Astrocyte (in vitro differentiated cells and primary cell): ENCODE measurements around the gene GRIP1. TPM values are rescaled to one million over a fixed set of nuclear protein-coding genes. Genes with fewer than 3 reads are reported as not detected.

Experiments
- DNase-seq: peaks from one replicate; pipeline ENCODE4 v3.0.0-alpha.2; 2010; ENCODE audit warnings: low read depth
- FAIRE-seq: peaks from 2 replicates; lab custom pipeline; 2011; peaks lifted over from hg19 to GRCh38; lab: Jason Lieb, UNC
- H2AFZ ChIP-seq: 2 replicates; pipeline ENCODE4 v1.6.0; 2012; ENCODE audit warnings: low read depth, low read length, inconsistent platforms
- H3K27ac ChIP-seq: 2 replicates; pipeline ENCODE4 v1.5.1; 2011; ENCODE audit warnings: low read depth, low read length, inconsistent platforms
- H3K27me3 ChIP-seq: 2 replicates; pipeline ENCODE4 v1.6.0; 2011; ENCODE audit warnings: low read length, inconsistent platforms; ENCODE audit not compliant: insufficient read depth
- H3K36me3 ChIP-seq: 2 replicates; pipeline ENCODE4 v1.5.1; 2011; ENCODE audit warnings: low read length, inconsistent platforms; ENCODE audit not compliant: insufficient read depth
- H3K4me1 ChIP-seq: 2 replicates; pipeline ENCODE4 v1.5.1; 2011; ENCODE audit warnings: low read length, inconsistent platforms; ENCODE audit not compliant: insufficient read depth
- H3K4me2 ChIP-seq: 2 replicates; pipeline ENCODE4 v1.6.0; 2012; ENCODE audit warnings: low read length, inconsistent platforms
- H3K4me3 ChIP-seq: 2 replicates; pipeline ENCODE4 v1.5.1; 2011; ENCODE audit warnings: low read depth, mild to moderate bottlenecking, low read length, inconsistent platforms; ENCODE audit not compliant: insufficient read depth
- H3K79me2 ChIP-seq: 2 replicates; pipeline ENCODE4 v1.6.0; 2012; ENCODE audit warnings: mild to moderate bottlenecking, low read length, inconsistent platforms; ENCODE audit not compliant: insufficient read depth
- H3K9ac ChIP-seq: 2 replicates; pipeline ENCODE4 v1.6.0; 2012; ENCODE audit warnings: mild to moderate bottlenecking, low read length, inconsistent platforms
- H3K9me3 ChIP-seq: 2 replicates; pipeline ENCODE4 v1.5.1; 2012; ENCODE audit warnings: low read depth, mild to moderate bottlenecking, low read length, inconsistent platforms; ENCODE audit not compliant: insufficient read depth
- H4K20me1 ChIP-seq: 2 replicates; pipeline ENCODE4 v1.6.0; 2012; ENCODE audit warnings: low read length, inconsistent platforms; ENCODE audit not compliant: insufficient read depth
- H3K27ac Mint-ChIP-seq: one replicate; pipeline ENCODE4 v1.8.0; 2021; ENCODE audit warnings: mild to moderate bottlenecking, mixed read lengths; ENCODE audit not compliant: unreplicated experiment
- H3K27me3 Mint-ChIP-seq: one replicate; pipeline ENCODE4 v1.8.0; 2021; ENCODE audit warnings: low read depth, mixed read lengths; ENCODE audit not compliant: unreplicated experiment
- H3K36me3 Mint-ChIP-seq: one replicate; pipeline ENCODE4 v1.8.0; 2021; ENCODE audit warnings: low read depth, mixed read lengths; ENCODE audit not compliant: unreplicated experiment
- H3K4me1 Mint-ChIP-seq: one replicate; pipeline ENCODE4 v1.8.0; 2021; ENCODE audit warnings: low read depth, mixed read lengths; ENCODE audit not compliant: unreplicated experiment
- H3K4me3 Mint-ChIP-seq: one replicate; pipeline ENCODE4 v1.8.0; 2021; ENCODE audit warnings: mild to moderate bottlenecking, moderate library complexity, mixed read lengths; ENCODE audit not compliant: unreplicated experiment
- H3K9me3 Mint-ChIP-seq: one replicate; pipeline ENCODE4 v1.8.0; 2021; ENCODE audit warnings: mild to moderate bottlenecking, mixed read lengths; ENCODE audit not compliant: unreplicated experiment
- EZH2 ChIP-seq: IDR thresholded peaks from 2 replicates; pipeline ENCODE4 v1.6.1; 2012; ENCODE audit warnings: mild to moderate bottlenecking, low read length, inconsistent platforms; ENCODE audit not compliant: insufficient read depth
- total RNA-seq: library from RNA; stranded (reverse); gene quantifications from 2 replicates; pipeline ENCODE4 v1.2.1, GENCODE V29; 2021
- TF ChIP-seq, protein P1 (sequence below): IDR thresholded peaks from 2 replicates; pipeline ENCODE4 v1.5.1; 2011; ENCODE audit warnings: low read depth, mild to moderate bottlenecking, inconsistent platforms, low read length, moderate library complexity; ENCODE audit not compliant: insufficient read depth

The GRIP1 gene
- total RNA-seq, 1 donor from 2014 or later, result 16.7 TPM

DNA sequence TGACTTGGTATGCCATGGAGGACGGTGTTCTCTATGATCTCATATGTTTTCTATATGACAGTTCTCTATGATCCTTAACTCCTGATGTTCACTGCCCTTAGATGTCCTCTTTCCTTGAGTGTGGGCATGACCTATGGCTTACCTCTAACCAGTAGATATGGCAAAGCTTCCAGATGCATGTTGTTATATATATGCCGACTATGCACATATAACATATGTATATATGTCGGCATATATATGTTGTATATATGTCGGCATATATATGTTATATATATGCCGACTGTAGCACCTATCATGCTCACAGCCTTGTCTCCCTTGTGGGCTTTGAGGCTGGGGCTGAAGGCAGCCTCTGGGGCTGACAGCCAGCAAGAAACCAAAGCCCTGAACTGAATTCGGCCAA lies 106.0 kb downstream of the GRIP1 start:
- TF ChIP-seq EZH2, result no peak
- TF ChIP-seq, protein P1, sequence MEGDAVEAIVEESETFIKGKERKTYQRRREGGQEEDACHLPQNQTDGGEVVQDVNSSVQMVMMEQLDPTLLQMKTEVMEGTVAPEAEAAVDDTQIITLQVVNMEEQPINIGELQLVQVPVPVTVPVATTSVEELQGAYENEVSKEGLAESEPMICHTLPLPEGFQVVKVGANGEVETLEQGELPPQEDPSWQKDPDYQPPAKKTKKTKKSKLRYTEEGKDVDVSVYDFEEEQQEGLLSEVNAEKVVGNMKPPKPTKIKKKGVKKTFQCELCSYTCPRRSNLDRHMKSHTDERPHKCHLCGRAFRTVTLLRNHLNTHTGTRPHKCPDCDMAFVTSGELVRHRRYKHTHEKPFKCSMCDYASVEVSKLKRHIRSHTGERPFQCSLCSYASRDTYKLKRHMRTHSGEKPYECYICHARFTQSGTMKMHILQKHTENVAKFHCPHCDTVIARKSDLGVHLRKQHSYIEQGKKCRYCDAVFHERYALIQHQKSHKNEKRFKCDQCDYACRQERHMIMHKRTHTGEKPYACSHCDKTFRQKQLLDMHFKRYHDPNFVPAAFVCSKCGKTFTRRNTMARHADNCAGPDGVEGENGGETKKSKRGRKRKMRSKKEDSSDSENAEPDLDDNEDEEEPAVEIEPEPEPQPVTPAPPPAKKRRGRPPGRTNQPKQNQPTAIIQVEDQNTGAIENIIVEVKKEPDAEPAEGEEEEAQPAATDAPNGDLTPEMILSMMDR, result no peak
- no peak overlapping the region for H3K4me2 ChIP-seq
- no peak overlapping the region for H3K4me3 ChIP-seq
- H3K9ac ChIP-seq, result no peak overlapping the region
- H3K27ac ChIP-seq, result no peak overlapping the region
- H3K9me3 ChIP-seq, result peaks cover 3% of the 10 kb centered on the region
- FAIRE-seq (no peak), DNase-seq (no peak)
- H3K9me3 Mint-ChIP-seq, result peaks cover 2% of the 10 kb centered on the region
- H3K36me3 ChIP-seq, result no peaks in the 10 kb centered on the region
- H3K4me3 Mint-ChIP-seq, result no peak overlapping the region
- no peaks in the 10 kb centered on the region for H3K4me1 Mint-ChIP-seq
- H2AFZ ChIP-seq, result no peak overlapping the region
- no peaks in the 10 kb centered on the region for H3K27me3 ChIP-seq
- no peak overlapping the region for H3K27ac Mint-ChIP-seq
- H3K4me1 ChIP-seq, result no peaks in the 10 kb centered on the region
- H3K36me3 Mint-ChIP-seq, result peaks cover 3% of the 10 kb centered on the region
- no peaks in the 10 kb centered on the region for H4K20me1 ChIP-seq
- no peaks in the 10 kb centered on the region for H3K79me2 ChIP-seq
- H3K27me3 Mint-ChIP-seq, result no peaks in the 10 kb centered on the region

DNA sequence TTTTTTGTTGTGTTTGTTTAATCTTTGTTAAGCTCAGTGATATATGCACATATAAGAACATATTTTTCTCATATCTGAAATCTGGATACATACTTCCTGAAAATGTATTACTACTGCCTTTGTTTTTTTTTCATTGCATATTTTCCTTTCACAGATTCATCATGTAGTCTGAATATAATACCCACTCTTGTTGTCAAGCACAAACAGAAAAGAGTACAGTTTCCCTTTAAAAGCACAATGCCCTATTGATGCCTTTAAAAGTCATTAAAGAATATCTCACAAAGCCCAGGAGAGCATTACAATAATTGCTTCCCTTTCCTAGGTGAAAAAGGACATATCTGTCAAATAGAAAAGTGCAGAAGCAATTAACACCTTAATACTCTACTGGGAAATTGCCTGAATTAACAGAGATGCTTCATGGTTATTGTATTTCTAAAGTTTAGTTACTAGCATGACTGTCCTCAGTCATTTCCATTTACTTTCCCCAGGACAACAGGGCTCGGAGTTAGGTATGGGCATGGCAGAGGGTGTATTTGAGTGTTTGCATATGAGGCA lies 107.4 kb downstream of the GRIP1 start:
- Histone ChIP-seq H3K9me3 (peaks cover 3% of the 10 kb centered on the region), H3K27me3 (no peaks in the 10 kb centered on the region), H3K4me1 (no peaks in the 10 kb centered on the region), H3K4me3 (no peak overlapping the region), H3K79me2 (no peaks in the 10 kb centered on the region), H3K27ac (no peak overlapping the region), H4K20me1 (no peaks in the 10 kb centered on the region), H3K9ac (no peak overlapping the region), H2AFZ (no peak overlapping the region), H3K4me2 (no peak overlapping the region), H3K36me3 (no peaks in the 10 kb centered on the region)
- Mint-ChIP-seq H3K27ac (no peak overlapping the region), H3K4me1 (no peaks in the 10 kb centered on the region), H3K36me3 (peaks cover 3% of the 10 kb centered on the region), H3K9me3 (no peaks in the 10 kb centered on the region), H3K4me3 (no peak overlapping the region), H3K27me3 (no peaks in the 10 kb centered on the region)
- DNase-seq (no peak), FAIRE-seq (no peak)
- no peak for TF ChIP-seq EZH2
- TF ChIP-seq, protein P1, result no peak

DNA sequence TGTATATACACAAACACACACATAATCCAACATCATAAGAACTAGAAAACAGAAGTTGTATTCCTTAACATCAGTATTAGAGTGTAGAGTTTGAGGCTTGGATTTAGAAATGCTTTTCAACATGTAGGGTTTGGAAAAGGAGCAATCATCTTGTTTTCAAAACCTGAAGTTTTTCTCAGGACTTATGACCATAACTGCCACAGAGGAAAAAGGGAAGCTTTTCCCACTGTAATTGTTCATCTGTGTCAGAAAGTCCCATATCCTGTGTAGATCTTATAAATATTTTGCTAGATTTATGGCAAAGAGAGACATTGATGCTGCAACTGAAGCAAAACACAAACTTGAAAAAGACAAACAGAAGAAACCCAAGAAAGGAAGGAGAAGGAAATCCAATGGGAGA lies 115.7 kb downstream of the GRIP1 start:
- H3K27ac Mint-ChIP-seq, result no peak overlapping the region
- no peaks in the 10 kb centered on the region for H3K36me3 Mint-ChIP-seq
- FAIRE-seq, result no peak
- Histone ChIP-seq H3K36me3 (no peaks in the 10 kb centered on the region), H3K9me3 (peaks cover 7% of the 10 kb centered on the region), H3K4me1 (no peaks in the 10 kb centered on the region), H3K4me2 (no peak overlapping the region), H2AFZ (no peak overlapping the region), H3K4me3 (no peak overlapping the region), H4K20me1 (no peaks in the 10 kb centered on the region), H3K9ac (no peak overlapping the region), H3K27ac (no peak overlapping the region), H3K79me2 (no peaks in the 10 kb centered on the region), H3K27me3 (no peaks in the 10 kb centered on the region)
- DNase-seq, result no peak
- H3K27me3 Mint-ChIP-seq, result no peaks in the 10 kb centered on the region
- no peak overlapping the region for H3K4me3 Mint-ChIP-seq
- no peaks in the 10 kb centered on the region for H3K4me1 Mint-ChIP-seq
- no peak for TF ChIP-seq EZH2
- TF ChIP-seq, protein P1, result no peak
- H3K9me3 Mint-ChIP-seq, result peaks cover 11% of the 10 kb centered on the region
